Right atrium auricular region (tissue), 2 donors: Measurements from ENCODE around the gene SH3PXD2B. TPM values are rescaled to one million over a fixed set of nuclear protein-coding genes. Genes with fewer than 3 reads are reported as not detected.

ENCODE experiments used
- DNase-seq: peaks from one replicate; pipeline ENCODE4 v3.0.0-alpha.2; 2019; ENCODE audit warnings: low spot score
- H3K27ac ChIP-seq, 2 donors: fragments of 200-600 bp; sonication (generic); 1 replicate in 1 of 2; 2 replicates in 1 of 2; pipeline ENCODE4 v1.5.1; 2016 to 2019
- H3K27me3 ChIP-seq, 2 donors: fragments of 200-600 bp; sonication (generic); one replicate each; pipeline versions ENCODE4 v1.5.1 to v1.6.0; 2017 to 2019
- H3K36me3 ChIP-seq: fragments of 200-600 bp; sonication (generic); one replicate; pipeline ENCODE4 v1.5.1; 2016
- H3K4me1 ChIP-seq, 2 donors: fragments of 200-600 bp; sonication (generic); one replicate each; pipeline versions ENCODE4 v1.5.1 to v1.6.0; 2017 to 2019
- H3K4me3 ChIP-seq, 2 donors: fragments of 200-600 bp; sonication (generic); 1 replicate in 1 of 2; 2 replicates in 1 of 2; pipeline ENCODE4 v1.5.1; 2017 to 2019; ENCODE audit warnings: mild to moderate bottlenecking in 1 of 2, moderate library complexity in 1 of 2
- H3K9me3 ChIP-seq, 2 donors: fragments of 200-600 bp; sonication (generic); one replicate each; pipeline ENCODE4 v1.5.1; 2019
- CTCF ChIP-seq, 2 donors: fragments of 200-600 bp; sonication (generic); IDR thresholded peaks; one replicate each; pipeline ENCODE4 v1.5.1; 2019; ENCODE audit warnings: antibody characterized with exemption in 2 of 2
- total RNA-seq, 2 donors: library from RNA; depleted of rRNA; stranded (reverse); fragments of >200 nt; gene quantifications; one replicate each; pipeline ENCODE4 v1.1.0, GENCODE V29; 2016

The SH3PXD2B gene
- total RNA-seq, 2 donors from 2014 or later: 7.2 to 13.9 TPM

GRCh38 chr5:172315587-172316493, 138.5 kb downstream of the SH3PXD2B start:
- no peak overlapping the region for H3K27ac ChIP-seq
- no peak overlapping the region for H3K4me3 ChIP-seq
- TF ChIP-seq CTCF (IDR thresholded peaks at IDR 0.05): no peak
- H3K36me3 ChIP-seq: no peaks in the 10 kb centered on the region
- no peaks in the 10 kb centered on the region for H3K9me3 ChIP-seq
- H3K27me3 ChIP-seq: no peaks in the 10 kb centered on the region
- DNase-seq: no peak
- no peaks in the 10 kb centered on the region for H3K4me1 ChIP-seq

- TF ChIP-seq CTCF (IDR thresholded peaks at IDR 0.05): no peak
- DNase-seq: no peak
Observed at GRCh38 chr5:172313915-172314314, 140.4 kb downstream of the SH3PXD2B start.

GRCh38 chr5:172312286-172312685, 142.0 kb downstream of the SH3PXD2B start:
- Histone ChIP-seq H3K4me3 (no peak overlapping the region), H3K27ac (no peak overlapping the region), H3K9me3 (no peaks in the 10 kb centered on the region), H3K4me1 (no peaks in the 10 kb centered on the region), H3K36me3 (no peaks in the 10 kb centered on the region), H3K27me3 (no peaks in the 10 kb centered on the region)
- no peak for TF ChIP-seq CTCF (IDR thresholded peaks at IDR 0.05)
- DNase-seq: no peak

More at GRCh38 chr5:172313915-172314314, 140.4 kb downstream of the SH3PXD2B start:
- no peaks in the 10 kb centered on the region for H3K36me3 ChIP-seq
- no peaks in the 10 kb centered on the region for H3K9me3 ChIP-seq
- H3K4me1 ChIP-seq: no peaks in the 10 kb centered on the region
- no peak overlapping the region for H3K4me3 ChIP-seq
- H3K27ac ChIP-seq: no peak overlapping the region
- no peaks in the 10 kb centered on the region for H3K27me3 ChIP-seq

GRCh38 chr5:172311605-172312004, 142.7 kb downstream of the SH3PXD2B start:
- no peaks in the 10 kb centered on the region for H3K27me3 ChIP-seq
- TF ChIP-seq CTCF (IDR thresholded peaks at IDR 0.05): no peak
- DNase-seq: no peak
- no peaks in the 10 kb centered on the region for H3K36me3 ChIP-seq
- H3K4me1 ChIP-seq: no peaks in the 10 kb centered on the region
- H3K9me3 ChIP-seq: no peaks in the 10 kb centered on the region
- no peak overlapping the region for H3K4me3 ChIP-seq
- no peak overlapping the region for H3K27ac ChIP-seq

GRCh38 chr5:172311026-172311425, 143.3 kb downstream of the SH3PXD2B start:
- Histone ChIP-seq H3K36me3 (no peaks in the 10 kb centered on the region), H3K4me1 (no peaks in the 10 kb centered on the region), H3K4me3 (no peak overlapping the region), H3K27me3 (no peaks in the 10 kb centered on the region), H3K9me3 (peaks cover 0 to under 1% of the 10 kb centered on the region in 2 donors), H3K27ac (no peak overlapping the region)
- no peak for TF ChIP-seq CTCF (IDR thresholded peaks at IDR 0.05)
- DNase-seq: no peak
